ENCODE results near the gene ZC3H10.

DNA sequence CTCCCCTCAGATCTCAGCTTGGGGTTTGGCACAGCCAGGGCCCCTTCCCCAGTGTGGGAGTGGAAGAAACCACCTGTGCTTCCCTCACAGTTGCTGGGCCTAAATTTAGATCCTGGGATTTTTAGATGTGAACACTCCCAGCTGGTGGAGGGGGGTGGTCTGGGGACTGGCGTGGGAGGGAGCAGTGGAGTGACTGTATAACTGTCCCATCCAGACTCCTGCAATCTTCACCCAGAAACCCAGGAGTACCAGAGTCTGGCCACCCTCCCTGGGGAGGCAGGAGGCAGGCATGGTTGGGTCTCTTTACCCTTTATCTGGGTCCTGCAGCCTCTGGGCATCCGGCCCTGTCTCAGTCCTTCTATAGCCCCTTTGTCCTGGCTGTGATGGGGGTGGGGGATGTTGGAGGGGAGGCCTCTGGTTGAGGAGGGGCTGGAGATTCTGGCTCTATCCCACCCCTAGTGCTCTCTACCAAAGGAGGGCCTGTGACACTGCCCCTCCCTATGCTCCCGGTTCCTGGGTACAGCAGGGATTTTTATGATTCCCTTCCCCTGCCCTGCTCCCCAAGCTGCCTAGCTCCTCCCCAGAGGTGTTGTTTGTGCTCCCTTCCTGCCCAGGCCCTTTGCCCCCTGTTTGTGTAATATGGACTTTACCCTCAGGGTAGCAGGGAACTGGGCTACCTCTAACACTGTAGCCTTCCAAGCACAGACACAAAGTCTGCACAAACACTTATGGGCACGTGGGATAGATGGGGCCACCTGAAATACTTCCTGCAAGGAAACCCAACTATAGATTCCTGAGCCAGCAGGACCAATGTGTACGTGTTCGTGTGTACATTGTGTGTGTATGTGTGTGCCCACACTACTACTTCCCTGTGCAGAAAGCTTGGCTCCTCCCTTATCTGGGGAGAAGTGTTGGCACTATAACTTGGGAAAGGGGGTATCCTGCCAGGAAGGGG is 36.4 kb upstream of the ZC3H10 start:
- TF ChIP-seq, protein P1, sequence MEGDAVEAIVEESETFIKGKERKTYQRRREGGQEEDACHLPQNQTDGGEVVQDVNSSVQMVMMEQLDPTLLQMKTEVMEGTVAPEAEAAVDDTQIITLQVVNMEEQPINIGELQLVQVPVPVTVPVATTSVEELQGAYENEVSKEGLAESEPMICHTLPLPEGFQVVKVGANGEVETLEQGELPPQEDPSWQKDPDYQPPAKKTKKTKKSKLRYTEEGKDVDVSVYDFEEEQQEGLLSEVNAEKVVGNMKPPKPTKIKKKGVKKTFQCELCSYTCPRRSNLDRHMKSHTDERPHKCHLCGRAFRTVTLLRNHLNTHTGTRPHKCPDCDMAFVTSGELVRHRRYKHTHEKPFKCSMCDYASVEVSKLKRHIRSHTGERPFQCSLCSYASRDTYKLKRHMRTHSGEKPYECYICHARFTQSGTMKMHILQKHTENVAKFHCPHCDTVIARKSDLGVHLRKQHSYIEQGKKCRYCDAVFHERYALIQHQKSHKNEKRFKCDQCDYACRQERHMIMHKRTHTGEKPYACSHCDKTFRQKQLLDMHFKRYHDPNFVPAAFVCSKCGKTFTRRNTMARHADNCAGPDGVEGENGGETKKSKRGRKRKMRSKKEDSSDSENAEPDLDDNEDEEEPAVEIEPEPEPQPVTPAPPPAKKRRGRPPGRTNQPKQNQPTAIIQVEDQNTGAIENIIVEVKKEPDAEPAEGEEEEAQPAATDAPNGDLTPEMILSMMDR (conservative IDR thresholded peaks at IDR 0.05; ENCODE audit: low read depth, low read length): no peak
- no peak for TF ChIP-seq EZH2 (IDR thresholded peaks at IDR 0.05; ENCODE audit: borderline replicate concordance, low read depth, low read length, poor library complexity, severe bottlenecking)

All from A673 (cell line).